Astrocyte of the hippocampus (primary cell): ENCODE data around the gene METTL22.

ENCODE experiments used
- DNase-seq: peaks from one replicate; pipeline ENCODE4 v3.0.0; 2011; ENCODE audit warnings: low read depth, low spot score

The METTL22 gene

DNA sequence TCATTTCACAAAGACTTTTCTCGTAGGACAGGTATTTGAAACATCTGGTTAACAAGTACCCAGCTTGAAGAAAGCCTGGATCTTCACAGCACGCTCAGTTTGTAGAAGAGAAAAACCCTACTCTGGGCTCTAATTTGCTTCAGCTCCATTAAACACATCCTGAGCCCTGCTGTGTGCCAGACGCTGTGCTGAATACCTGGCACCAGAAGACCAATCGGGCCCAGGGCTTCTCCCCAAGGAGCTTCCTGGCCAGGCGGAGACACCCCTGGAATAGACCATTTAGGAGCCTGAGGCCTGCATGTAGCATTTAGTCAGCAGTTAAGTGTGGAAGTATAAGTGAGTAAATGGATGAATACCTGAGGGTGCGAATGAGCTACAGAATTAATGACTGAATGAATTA, 44.0 kb downstream of the METTL22 start:
- no peak for DNase-seq

- no peak for DNase-seq
These were observed 46.0 kb downstream of the METTL22 start for GRCh38 chr16:8667492-8667891.

- DNase-seq, result no peak
These were observed 46.6 kb downstream of the METTL22 start for GRCh38 chr16:8668113-8668512.

- DNase-seq, result no peak
These were observed 48.0 kb downstream of the METTL22 start for GRCh38 chr16:8669481-8669880.

- no peak for DNase-seq
These were observed 48.6 kb downstream of the METTL22 start for GRCh38 chr16:8670014-8670560.

GRCh38 chr16:8673611-8674412, 52.3 kb downstream of the METTL22 start:
- no peak for DNase-seq

- peak; percentile 95 for DNase-seq
These were observed 53.0 kb downstream of the METTL22 start, which contains the start of gene ABAT for GRCh38 chr16:8674413-8675022. TSS of gene ABAT (plus strand) at chr16:8674617. CDS start at chr16:8735740, 61,123 bp downstream.

DNA sequence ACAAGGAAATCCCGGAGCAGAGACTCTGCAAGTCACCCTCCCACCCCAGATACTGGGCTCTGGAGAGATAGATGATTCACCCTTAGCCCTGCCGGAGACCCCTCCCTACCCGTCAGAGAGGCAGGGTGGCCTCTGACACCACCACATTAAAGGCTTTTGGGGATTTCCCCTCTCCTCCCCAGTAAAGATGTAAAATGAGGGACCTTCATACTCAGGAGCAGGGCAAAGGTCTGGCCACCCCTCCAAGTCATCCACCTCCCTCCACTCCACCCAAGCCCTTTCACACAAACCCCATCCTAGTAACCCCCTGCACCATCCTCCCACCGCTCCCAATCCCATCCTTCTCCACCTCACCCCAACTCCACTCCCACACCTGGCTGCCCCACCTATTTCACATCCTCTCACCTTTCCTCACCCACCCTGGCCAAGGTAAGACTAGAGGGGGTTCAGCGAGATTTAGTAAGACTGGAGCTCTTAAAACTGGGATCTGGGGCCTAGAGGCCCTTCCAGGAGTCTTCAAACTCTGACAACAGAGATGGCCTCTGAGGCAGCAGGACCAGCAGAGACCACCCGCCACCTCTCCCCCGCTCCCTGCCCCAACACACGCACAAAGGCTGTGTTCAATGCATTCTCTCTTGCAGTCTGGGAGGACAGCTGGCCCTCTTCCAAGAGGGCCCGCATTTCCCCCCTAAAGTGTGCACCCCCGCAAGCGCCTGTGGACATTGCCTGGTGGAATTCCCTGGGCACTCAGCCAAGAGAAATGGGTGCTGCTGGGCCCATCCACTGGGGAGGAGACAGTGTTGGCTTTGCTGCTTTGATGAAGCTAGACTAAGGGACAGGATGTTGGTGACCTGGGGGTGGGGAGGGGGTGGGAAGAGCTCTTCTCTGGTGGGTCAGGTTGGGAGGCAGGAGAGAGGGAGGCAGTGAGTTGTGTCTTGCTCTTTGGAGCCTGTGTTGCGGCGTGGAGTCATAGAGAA, 54.0 kb downstream of the METTL22 start:
- peak; percentile 12 for DNase-seq

DNA sequence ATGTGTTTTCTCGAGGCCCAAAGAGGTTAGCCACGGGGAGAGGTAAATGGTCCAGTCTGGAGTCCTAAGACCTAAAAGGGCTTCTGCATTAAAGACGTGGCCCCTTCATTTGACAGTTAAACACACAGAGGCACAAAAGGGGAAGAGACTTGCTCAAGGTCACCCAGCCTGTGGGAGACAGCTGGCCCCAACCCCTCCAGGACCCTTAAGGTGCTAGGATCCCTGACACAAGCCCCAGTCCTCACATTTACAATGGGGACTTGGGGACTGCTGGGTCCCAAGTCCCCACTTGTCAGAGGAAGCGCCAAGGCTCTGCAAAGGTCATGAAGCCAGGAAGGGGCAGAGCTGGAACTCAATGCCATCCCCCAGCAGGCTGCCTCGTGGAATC, 54.7 kb downstream of the METTL22 start:
- no peak for DNase-seq

DNA sequence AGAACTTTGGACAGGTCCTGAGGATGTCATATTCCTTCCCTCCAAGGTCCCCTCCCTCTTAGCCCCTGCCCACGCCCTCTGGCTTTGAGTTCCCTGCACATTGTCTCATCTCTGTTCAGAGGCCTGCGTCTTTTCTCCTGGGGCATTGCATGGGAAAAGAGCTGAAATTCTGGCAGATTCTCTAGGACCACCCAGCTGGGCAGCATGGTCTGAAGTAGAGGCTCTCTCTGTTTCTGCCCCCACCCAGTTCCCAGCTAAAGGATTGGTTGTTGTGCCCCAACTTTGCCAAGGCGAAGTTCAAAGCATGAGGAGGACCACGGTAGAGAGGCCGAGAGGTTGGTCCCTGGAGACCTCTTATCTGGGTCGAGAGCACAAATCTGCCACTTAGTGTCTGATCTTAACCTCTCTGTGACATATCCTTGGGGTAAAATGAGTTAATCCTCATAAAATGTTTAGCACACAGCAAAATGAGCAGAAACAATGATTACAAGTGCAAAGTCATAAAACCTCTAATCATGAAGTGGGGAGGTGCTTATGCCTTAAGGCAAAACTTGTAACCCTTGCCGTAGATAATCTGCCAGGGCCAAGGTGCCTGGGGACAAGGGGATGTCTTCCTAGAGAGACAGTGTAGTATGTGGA, 55.4 kb downstream of the METTL22 start:
- DNase-seq, result no peak

DNA sequence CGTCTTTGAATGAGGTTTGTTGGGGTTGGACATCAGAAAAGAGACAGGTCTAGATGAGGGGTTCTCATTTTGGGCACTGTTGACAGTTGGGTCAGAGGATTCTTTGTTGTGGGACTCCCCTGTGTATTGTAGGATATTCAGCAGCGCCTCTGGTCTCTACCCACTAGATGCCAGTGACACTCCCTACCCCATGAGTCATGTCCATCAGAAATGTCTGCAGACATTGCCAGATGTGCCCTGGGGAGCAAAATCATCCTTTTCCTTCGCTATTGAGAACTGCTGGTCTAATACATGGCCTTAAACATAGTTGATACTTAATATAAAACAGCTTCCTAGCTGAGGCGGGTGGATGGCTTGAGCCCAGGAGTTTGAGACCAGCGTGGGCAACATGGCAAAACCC, 56.0 kb downstream of the METTL22 start:
- no peak for DNase-seq

DNA sequence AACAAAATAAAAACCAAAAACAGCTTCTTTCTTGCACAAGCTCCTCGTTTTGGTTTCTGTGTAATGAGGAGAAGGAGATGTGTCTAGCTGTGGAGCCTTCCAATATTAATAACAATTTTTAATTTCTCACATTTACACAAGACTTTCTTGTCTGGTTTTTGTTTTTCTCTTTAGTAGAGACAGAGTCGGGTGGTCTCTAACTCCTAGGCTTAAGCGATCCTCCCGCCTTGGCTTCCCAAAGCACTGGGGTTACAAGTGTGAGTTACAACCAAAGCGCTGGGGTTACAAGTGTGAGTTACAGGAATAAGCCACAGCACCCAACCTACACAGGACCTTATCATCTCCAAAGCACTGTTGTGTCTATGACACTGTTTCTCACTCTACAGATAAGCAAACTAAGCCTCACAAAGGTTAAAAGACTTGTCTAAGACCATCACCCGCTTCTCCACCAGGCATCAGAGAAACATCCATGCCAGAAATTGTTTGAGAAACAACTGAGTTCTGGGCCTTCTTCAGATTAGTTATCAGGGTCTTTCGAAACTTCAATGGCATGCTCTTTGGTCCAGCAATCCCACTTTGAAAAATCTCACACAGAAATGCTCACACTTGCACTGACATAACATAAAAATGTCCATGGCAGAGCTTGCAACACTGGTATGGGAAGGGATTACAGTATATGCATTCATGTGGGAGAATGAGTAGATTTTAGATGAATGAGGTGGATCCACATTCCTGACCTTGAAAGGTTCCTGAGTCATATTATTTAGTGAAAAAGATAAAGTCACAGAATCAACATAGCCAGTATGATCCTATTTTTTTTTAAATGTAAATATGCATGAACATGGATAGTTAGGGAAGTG, 56.8 kb downstream of the METTL22 start:
- peak; percentile 30 for DNase-seq

DNA sequence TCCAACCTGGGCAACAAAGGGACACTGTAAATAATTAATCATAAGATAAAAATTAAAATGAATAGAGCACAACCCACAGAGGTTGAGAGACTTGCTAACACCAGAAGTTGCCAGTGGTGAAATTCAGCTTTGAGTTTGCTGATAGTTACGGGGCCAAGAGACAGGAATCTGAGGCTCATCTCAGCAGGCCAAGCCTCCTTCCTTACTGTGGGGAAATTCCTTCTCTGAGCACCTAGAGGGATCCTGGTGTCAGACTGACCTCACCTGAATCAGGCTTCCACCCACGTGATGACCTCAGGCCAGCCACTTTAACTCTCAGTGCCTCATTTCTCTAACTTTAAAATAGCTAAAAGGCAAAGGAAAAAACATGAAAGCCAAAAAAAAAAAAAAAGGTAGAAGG, 57.7 kb downstream of the METTL22 start:
- no peak for DNase-seq

DNA sequence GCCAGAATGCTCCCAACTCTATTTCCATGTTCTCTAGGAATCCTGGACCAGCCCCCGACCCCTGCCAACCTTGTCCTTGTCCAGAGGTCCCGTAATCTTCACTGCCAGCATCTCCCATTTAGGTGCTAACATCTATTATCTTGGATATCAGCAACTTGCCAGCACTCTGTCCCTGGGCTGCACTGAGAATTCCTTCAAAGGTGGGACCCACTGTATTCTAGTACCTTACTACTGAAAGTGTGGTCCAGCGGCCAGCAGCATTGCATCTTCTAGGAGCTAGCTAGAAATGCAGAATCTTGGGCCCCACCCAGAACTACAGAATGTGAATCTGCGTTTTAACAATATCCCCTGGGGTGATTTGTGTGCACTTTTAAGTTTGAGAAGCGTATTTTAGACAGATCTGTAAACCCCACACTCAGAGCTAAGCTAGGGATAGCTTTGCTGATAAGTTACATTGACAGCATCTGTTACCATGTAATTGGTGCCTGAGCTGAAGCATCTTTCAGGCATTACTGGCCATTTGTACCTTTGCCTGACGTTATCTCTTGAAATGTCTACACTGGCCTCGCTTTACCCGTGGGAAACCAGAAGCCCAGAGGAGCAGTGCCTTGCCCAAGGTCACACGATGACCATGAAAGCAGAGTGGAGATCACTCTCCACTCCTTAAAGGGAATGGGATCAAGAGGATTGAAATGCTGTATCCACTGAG, 61.2 kb downstream of the METTL22 start:
- DNase-seq, result no peak

DNA sequence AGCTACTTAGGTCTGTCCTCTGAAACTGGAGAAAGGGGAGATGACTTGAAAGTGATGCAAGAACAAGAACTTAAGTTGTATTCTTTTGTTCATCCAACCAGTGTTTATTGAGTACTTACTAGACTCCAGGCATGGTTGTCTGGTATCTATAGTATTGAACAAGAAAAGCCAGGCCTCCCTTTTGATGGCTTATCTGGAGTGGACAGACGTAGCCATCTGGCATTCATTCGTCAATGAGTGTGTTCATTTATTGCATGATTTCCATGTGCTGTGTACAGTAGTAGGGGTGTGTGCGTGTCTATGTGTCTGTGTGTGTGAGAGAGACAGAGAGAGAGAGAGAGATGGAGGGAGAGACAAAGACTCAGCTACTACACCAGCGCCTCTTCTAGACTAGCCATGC, 62.1 kb downstream of the METTL22 start:
- no peak for DNase-seq

DNA sequence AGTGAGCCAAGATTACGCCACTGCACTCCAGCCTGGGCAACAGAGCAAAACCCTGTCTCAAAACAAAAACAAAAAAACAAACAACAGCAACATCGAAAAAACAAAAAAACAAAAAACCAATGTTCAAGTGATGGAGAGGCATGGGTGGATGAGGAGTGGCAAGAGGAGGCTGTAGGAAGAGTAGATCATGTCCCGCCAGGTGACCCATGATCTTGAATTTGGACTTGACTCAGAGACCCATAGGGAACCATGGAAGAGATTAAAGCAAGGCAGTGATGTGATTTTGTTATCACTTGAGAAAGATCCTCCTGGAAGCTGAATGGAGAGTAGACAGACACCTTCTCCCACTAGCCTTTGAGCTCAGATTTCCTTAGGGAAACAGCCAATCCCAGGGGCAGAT, 64.1 kb downstream of the METTL22 start:
- DNase-seq, result no peak

DNA sequence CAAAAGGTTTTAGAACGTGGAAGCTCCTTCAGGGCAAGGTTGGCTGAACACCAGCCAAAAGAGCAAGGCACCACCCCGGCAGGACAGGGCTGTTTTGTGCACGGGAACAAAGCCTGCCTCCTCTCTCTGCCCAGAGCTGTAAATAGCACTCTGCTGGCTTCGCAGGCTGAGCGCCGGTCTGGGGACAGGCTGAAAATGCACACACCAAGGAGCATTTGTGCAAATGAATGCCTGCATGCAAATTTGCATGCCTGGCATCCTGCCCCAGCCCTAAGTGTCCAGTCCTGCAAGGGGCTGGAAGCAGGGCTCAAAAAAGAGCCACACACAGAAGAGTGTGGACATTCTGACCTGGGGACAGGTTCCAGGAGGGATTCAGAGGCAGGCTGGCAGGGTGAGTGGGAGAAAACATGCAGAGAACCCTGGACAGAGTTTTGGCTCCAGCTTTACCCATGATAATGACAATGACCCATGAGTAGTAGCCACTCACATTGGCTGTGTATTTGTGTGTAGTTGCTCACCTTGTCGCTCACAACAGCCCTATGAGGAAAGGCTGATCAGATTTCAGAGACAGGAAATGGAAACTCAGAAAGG, 64.6 kb downstream of the METTL22 start:
- DNase-seq, result peak; percentile 53

GRCh38 chr16:8686879-8687278, 65.4 kb downstream of the METTL22 start:
- no peak for DNase-seq

GRCh38 chr16:8689686-8690085, 68.2 kb downstream of the METTL22 start:
- no peak for DNase-seq
